OCI-LY1 (cell line): ENCODE data around the gene ACAP2.

ENCODE experiments used
- H2AFZ ChIP-seq: fragments of 200-600 bp; sonication (generic), shearing (Covaris generic); 2 replicates; pipeline ENCODE4 v1.6.0; 2014; ENCODE audit warnings: antibody characterized with exemption, mild to moderate bottlenecking, low read length
- H3F3A ChIP-seq: fragments of 200-600 bp; sonication (generic), shearing (Covaris generic); 2 replicates; pipeline ENCODE4 v1.6.0; 2014; ENCODE audit warnings: mild to moderate bottlenecking, antibody characterized with exemption, low read length, moderate library complexity; ENCODE audit not compliant: insufficient read depth
- H3K27ac ChIP-seq: fragments of 200-600 bp; sonication (generic); 2 replicates; pipeline ENCODE4 v1.5.1; 2014; ENCODE audit warnings: low read length, mixed run types, mild to moderate bottlenecking, low read depth; ENCODE audit not compliant: poor library complexity, severe bottlenecking
- H3K27me3 ChIP-seq: fragments of 200-600 bp; sonication (generic); 2 replicates; pipeline ENCODE4 v1.6.0; 2014; ENCODE audit warnings: antibody characterized with exemption, mild to moderate bottlenecking, low read length, moderate library complexity; ENCODE audit not compliant: insufficient read depth
- H3K36me3 ChIP-seq: fragments of 200-600 bp; sonication (generic); 2 replicates; pipeline ENCODE4 v1.6.1; 2014; ENCODE audit warnings: mild to moderate bottlenecking, antibody characterized with exemption, low read length, moderate library complexity, mixed read lengths; ENCODE audit not compliant: insufficient read depth
- H3K4me1 ChIP-seq: fragments of 200-600 bp; sonication (generic); 2 replicates; pipeline ENCODE4 v1.5.1; 2014; ENCODE audit warnings: mild to moderate bottlenecking, low read length, moderate library complexity; ENCODE audit not compliant: insufficient read depth, severe bottlenecking
- H3K4me2 ChIP-seq: fragments of 200-600 bp; sonication (generic), shearing (Covaris generic); 2 replicates; pipeline ENCODE4 v1.6.1; 2014; ENCODE audit warnings: low read length
- H3K4me3 ChIP-seq: fragments of 200-600 bp; sonication (generic); 2 replicates; pipeline ENCODE4 v1.5.1; 2014; ENCODE audit warnings: low read length, low read depth, mild to moderate bottlenecking, mixed read lengths; ENCODE audit not compliant: poor library complexity, severe bottlenecking
- H3K79me2 ChIP-seq: fragments of 200-600 bp; shearing (Covaris generic); 2 replicates; pipeline ENCODE4 v1.6.1; 2016; ENCODE audit warnings: mixed run types, low read length, mixed read lengths; ENCODE audit not compliant: insufficient read depth
- H3K9ac ChIP-seq: fragments of 200-600 bp; sonication (generic), shearing (Covaris generic); 2 replicates; pipeline ENCODE4 v1.6.1; 2014; ENCODE audit warnings: mild to moderate bottlenecking, low read length, mixed read lengths
- H3K9me2 ChIP-seq: fragments of 200-600 bp; sonication (generic), shearing (Covaris generic); 2 replicates; pipeline ENCODE4 v1.6.1; 2014; ENCODE audit warnings: low read depth, mild to moderate bottlenecking, low read length, mixed read lengths
- H3K9me3 ChIP-seq: fragments of 200-600 bp; shearing (Covaris generic); 2 replicates; pipeline ENCODE4 v1.6.1; 2014; ENCODE audit warnings: low read length, mixed read lengths
- H4K20me1 ChIP-seq: fragments of 200-600 bp; sonication (generic), shearing (Covaris generic); 2 replicates; pipeline ENCODE4 v1.6.0; 2016; ENCODE audit warnings: mild to moderate bottlenecking, low read length; ENCODE audit not compliant: insufficient read depth
- CTCF ChIP-seq: fragments of 200-600 bp; sonication (generic), shearing (Covaris generic); IDR thresholded peaks from 2 replicates; pipeline ENCODE4 v1.5.1; 2017; ENCODE audit warnings: mild to moderate bottlenecking, antibody characterized with exemption, low read length, moderate library complexity, mixed read lengths
- EZH2 ChIP-seq: fragments of 200-600 bp; sonication (generic), shearing (Covaris generic); IDR thresholded peaks from 2 replicates; pipeline ENCODE4 v1.8.0; 2017; ENCODE audit warnings: borderline replicate concordance, mixed run types, mild to moderate bottlenecking, antibody characterized with exemption, low read length, moderate library complexity, mixed read lengths

Gene ACAP2

GRCh38 chr3:195285372-195285771 lies 157.4 kb downstream of the ACAP2 start:
- Histone ChIP-seq H3F3A (no peaks in the 10 kb centered on the region), H3K79me2 (no peaks in the 10 kb centered on the region), H3K27me3 (no peaks in the 10 kb centered on the region), H3K9me2 (no peaks in the 10 kb centered on the region), H3K27ac (no peak overlapping the region), H2AFZ (no peak overlapping the region), H3K4me2 (no peak overlapping the region), H3K9ac (no peak overlapping the region), H3K4me3 (no peak overlapping the region), H3K4me1 (no peaks in the 10 kb centered on the region), H4K20me1 (no peaks in the 10 kb centered on the region), H3K36me3 (peaks cover 86% of the 10 kb centered on the region), H3K9me3 (no peaks in the 10 kb centered on the region)
- TF ChIP-seq EZH2: no peak
- no peak for TF ChIP-seq CTCF

DNA sequence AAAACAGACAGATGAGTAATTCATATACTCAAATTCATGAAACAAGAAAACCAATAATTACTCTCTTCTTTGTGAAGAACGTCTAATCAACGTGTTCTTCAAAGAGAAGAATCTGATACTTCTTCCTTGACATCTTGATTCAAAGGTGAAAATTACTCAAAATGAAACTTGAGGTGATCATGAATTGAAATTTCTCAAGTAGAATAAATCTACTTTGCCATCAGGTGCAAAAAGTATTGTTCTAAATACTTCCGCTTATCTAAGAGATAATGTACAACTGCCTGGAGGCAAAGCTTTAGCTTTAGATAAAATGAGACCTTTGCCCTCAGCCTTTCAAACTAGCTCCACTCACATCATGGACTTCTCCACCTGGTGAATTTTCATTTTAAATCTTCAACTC lies 158.0 kb downstream of the ACAP2 start:
- H3K4me2 ChIP-seq: no peak overlapping the region
- H3K4me1 ChIP-seq: no peaks in the 10 kb centered on the region
- no peak overlapping the region for H3K9ac ChIP-seq
- no peaks in the 10 kb centered on the region for H3K79me2 ChIP-seq
- H4K20me1 ChIP-seq: no peaks in the 10 kb centered on the region
- H3K9me2 ChIP-seq: no peaks in the 10 kb centered on the region
- H3F3A ChIP-seq: no peaks in the 10 kb centered on the region
- H3K27ac ChIP-seq: no peak overlapping the region
- no peaks in the 10 kb centered on the region for H3K9me3 ChIP-seq
- H3K36me3 ChIP-seq: peaks cover 83% of the 10 kb centered on the region
- H3K4me3 ChIP-seq: no peak overlapping the region
- TF ChIP-seq CTCF: no peak
- TF ChIP-seq EZH2: no peak
- H3K27me3 ChIP-seq: no peaks in the 10 kb centered on the region
- no peak overlapping the region for H2AFZ ChIP-seq

- H3K9me3 ChIP-seq: no peaks in the 10 kb centered on the region
- H3K36me3 ChIP-seq: peaks cover 73% of the 10 kb centered on the region
- H3K4me1 ChIP-seq: no peaks in the 10 kb centered on the region
- no peak overlapping the region for H3K4me2 ChIP-seq
- no peaks in the 10 kb centered on the region for H3K79me2 ChIP-seq
- H3K27me3 ChIP-seq: no peaks in the 10 kb centered on the region
- no peaks in the 10 kb centered on the region for H3K9me2 ChIP-seq
- H2AFZ ChIP-seq: no peak overlapping the region
- H3K4me3 ChIP-seq: no peak overlapping the region
- H3K27ac ChIP-seq: no peak overlapping the region
- H3K9ac ChIP-seq: no peak overlapping the region
- TF ChIP-seq EZH2 (no peak), CTCF (no peak)
- no peaks in the 10 kb centered on the region for H4K20me1 ChIP-seq
- H3F3A ChIP-seq: no peaks in the 10 kb centered on the region
Observed at GRCh38 chr3:195282961-195283360, 159.9 kb downstream of the ACAP2 start.
